GM21381 (cell line): ENCODE measurements around the gene ACAA2.

Source experiments
- ATAC-seq: cut with Tn5 transposase; IDR thresholded peaks from one replicate; pipeline ENCODE4 v1.9.1; 2021; ENCODE audit warnings: mild to moderate bottlenecking, moderate library complexity; ENCODE audit not compliant: unreplicated experiment

The ACAA2 gene

GRCh38 chr18:49768051-49768391 is 45.3 kb downstream of the ACAA2 start:
- no peak for ATAC-seq

DNA sequence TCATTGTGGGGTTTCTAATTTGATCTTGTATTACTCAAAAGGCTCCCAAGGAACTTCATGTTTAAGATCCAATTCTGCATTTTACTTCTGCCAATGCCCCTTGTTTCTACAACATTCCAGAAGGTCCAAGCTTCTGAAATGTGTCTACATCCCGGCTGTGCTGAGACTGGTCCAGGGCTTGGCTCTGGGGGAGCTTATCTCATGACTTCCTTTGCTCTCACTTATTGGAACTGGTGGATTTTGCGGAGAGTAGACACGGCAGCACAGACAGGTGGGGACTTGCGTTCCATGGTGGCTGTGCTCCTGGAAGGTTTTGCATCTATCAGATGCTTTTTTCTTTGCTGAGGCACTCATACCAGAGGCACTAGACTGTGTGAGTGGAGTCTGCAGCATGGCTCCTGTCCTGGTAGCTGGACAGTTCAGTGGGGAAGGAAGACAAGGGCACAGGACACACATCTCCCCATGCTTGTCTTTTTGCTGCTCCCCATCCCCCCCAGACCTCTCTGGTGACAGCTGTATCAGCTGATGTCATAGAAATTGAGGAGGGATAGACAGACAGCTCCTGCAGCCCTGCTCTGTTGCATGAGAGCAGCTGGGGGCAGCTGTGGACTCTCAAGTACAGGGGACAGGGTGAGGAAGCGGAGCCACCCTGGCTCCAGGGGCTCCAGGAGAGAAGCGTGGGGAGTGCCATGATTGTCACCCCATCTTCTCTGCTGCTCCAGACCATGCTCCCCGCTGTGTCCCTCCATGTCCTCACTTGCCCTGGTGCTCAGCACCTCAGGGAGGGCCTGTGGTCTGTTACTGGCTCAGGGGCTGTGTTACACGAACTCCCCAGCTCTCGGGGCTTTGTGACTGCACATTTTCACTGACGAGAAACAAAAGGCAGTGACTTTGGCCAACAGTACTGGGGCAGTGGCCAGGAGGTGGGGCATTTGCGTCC is 46.0 kb downstream of the ACAA2 start:
- ATAC-seq: no peak

DNA sequence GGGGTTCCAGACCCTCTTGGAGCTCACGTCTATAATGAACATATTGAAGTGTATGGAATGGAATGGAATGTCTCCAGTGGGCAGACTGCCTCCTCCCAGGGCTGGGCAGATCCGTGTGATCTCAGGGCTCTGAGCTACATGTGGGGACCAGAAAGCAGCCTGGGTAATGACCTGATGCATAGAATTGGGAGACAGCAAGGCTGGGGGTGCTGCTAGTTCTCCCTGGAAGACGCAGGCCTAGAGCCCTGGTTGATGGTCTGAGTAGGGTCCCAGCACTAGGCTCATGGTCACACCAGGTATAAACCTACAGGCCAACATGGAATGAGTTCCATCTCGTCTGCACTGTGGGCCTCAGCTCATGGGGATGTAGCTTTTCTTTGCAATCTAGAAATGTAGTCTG is 46.7 kb downstream of the ACAA2 start:
- no peak for ATAC-seq

DNA sequence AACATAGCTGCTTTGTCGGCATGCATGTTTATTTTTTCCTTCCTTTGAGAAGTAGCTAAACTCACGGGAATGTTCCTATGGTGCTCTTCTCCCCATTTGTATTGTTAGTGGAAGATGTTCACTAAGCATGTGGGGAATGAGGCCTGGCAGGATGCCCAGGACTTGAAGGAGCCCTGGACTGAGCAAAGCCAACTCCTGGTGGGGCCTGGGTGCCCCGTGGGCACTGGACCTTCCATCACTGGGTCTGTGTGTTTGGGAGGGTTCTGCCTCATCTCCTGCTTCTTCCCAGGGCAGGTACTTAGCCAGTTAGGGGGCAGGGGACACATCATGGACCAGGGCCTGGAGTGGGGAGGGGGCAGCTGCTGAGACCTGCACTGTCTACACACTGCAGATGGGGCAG is 49.3 kb downstream of the ACAA2 start:
- no peak for ATAC-seq

- no peak for ATAC-seq
Observed at GRCh38 chr18:49763590-49763989, 49.7 kb downstream of the ACAA2 start.

DNA sequence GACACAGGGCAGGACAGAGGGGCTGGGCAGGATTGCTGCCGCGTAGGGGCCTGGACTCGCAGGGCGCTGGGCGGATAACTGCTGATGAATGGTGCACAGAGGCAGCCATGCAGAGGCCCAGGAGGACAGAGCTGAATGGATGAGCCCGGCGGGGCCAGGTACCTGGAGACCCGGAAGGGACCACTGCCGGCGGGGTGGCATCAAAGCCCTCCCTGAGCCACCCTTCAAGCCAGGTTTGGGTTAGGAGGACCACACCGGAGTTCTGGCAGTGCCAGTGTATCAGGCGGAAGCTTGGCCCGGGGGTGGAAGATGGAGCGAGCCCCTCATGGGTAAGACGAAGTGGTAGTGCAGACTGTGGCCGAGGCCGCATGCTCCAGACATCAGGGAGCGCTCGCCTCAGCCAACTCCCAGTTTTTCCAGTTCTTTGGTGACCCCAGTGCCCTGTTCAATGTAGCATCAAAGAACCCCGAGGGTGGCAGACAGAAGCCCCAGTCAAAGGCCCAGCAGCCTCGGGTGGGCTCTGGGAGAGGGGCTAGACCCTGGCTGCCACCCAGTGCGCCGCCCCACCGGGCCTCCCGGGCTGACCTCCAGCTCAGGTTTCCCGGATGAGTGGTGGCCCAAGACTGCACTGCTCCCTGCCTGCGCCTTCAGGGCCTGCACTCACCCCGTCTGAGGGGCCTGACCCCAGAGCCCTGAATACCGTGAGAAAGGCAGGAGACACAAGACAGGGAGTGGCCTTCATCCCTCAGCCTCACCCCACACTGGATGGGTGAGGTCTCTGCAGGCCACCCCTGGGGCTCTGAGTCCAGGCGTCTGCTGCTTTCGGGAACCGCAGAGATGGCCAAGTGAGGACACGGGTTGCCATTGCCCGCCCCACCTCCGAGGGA is 50.9 kb downstream of the ACAA2 start:
- no peak for ATAC-seq

DNA sequence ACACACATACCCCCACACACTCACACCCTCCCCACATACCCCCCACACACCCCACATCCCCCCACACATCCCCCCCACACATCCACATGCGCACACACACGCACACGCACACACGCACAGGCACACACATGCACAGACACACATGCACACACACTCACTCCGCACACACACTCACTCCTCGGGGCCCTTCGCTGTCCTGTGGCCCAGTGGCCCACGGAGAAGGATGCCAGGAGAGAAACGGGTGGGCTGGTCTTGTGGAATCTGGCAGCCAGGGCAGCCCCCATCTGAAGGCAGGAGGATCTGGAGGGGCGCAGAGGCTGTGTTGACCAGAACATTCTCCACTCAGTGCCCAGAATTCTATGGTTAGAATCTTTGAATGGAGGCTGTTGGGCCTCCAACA is 51.6 kb downstream of the ACAA2 start:
- ATAC-seq: no peak

DNA sequence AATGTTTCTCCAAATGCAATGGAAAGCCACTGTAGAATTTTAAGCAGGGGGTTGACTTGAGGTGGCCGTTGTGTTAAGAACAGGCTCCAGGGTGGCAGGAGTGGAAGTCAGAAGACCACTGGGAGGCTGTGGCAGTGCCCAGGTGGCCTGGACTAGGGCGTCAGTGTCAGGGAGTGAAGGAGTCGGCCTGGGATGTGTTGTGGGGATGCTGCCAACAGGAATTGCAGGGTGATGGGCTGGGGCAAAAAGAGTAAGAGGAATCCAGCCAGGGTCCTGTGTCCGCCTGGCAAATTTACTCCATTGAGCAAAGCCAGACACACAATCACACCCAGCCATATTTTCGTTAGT is 55.1 kb downstream of the ACAA2 start:
- no peak for ATAC-seq

DNA sequence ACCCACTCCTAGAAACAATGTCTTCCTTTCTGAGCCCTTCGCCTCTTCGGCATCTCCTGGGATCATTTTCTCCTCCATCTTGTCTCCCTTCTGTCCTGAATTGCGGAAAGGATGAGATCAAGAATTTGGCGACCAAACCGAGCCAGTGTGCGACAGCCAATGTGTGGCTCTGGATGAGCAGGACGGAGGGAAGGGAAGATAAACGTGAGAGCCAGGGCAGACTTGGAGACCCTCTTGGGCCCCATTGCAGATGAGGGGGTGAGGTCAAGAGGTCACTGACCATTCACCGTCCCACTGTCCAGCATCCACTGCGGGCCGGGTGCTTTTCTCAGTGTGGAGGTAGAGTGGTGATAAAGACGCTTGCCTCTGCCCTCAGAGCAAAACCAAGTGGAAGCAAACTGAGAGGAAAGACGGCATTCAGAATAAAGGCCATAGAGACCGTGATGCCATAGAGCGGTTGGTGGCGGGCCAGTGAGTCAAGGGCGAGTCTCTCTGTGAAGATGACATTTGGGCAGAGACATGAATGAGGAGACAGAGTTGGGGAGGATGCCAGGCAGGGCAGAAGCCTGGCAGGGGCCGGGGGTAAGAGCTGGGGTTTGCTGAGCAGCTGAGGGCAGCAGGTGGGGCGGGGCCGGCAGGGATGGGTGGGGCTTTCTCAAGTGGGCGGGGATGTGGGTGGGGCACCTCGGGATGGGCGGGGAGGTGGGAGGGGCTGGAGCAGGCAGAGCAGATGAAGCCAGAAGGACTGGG is 55.6 kb downstream of the ACAA2 start:
- ATAC-seq: no peak

DNA sequence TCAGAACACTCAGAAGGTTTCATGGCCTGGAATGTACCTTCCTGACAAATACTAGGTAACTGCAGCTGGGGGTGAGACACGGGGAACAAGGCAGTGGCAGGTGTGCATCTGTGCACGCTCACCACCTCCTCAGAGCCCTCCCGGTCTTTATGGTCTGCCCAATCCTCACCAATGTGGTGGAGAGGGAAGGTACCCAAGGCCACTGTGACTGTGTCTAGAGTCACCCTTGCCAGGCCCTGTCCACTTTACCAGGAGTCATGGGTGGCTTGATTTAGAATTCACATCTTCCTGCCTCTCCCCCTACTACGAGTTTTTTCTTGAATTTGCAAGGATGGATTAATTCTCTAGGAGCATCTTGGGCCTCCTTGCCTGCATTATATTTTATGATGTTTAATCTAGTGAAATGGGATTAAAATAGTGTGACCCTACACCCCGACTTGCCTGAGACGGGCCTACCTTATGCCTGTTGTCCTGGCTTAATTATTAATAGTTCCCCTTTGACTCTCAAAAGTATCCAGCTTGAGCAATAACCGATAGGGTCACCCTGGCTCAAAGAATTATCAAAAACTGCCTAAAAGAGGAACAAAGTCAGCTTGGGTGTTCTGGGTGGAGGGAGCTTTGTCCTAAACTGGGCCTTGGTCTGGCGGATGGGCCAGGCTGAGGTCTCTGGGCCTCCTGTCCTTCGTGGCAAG is 56.5 kb downstream of the ACAA2 start:
- no peak for ATAC-seq

- no peak for ATAC-seq
Observed at GRCh38 chr18:49756135-49756534, 57.2 kb downstream of the ACAA2 start.

GRCh38 chr18:49755489-49755888 is 57.8 kb downstream of the ACAA2 start:
- no peak for ATAC-seq

- ATAC-seq: no peak
Observed at GRCh38 chr18:49754866-49755265, 58.5 kb downstream of the ACAA2 start.

GRCh38 chr18:49753643-49754042 is 59.7 kb downstream of the ACAA2 start:
- no peak for ATAC-seq

- no peak for ATAC-seq
Observed at GRCh38 chr18:49752095-49752457, 61.3 kb downstream of the ACAA2 start.

DNA sequence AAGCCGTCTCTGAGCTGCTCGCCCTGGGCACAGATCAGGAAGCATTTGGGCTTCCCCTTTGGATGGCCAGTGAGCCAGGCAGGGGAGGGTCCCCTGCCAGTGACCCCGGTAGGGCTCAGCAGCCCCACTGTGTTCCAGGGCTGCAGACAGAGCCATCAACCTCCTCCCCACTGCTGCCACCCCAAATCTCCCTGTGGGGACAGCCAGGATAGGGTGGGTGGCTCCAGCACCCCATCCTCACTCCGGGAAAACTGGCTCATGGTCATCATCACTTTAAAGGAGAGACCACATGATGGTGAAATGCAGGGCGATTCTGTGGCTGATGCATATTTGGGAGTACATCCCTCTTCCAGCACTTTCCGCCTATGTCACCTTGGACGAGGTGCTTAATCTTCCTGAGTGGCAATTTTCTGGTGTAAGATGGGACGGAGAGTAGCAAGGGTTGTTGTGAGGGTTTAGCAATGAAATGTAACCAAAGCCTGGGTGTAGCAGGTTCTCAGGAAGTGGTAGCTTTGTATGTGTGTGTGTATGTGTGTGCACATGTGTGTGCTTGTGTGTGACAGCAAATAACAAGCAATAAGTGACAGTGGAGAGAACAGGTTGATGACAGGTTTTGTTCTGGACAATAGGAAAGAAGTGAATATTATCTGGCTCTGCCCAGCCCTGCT is 61.8 kb downstream of the ACAA2 start:
- no peak for ATAC-seq

GRCh38 chr18:49749563-49749962 is 63.8 kb downstream of the ACAA2 start:
- ATAC-seq: no peak

DNA sequence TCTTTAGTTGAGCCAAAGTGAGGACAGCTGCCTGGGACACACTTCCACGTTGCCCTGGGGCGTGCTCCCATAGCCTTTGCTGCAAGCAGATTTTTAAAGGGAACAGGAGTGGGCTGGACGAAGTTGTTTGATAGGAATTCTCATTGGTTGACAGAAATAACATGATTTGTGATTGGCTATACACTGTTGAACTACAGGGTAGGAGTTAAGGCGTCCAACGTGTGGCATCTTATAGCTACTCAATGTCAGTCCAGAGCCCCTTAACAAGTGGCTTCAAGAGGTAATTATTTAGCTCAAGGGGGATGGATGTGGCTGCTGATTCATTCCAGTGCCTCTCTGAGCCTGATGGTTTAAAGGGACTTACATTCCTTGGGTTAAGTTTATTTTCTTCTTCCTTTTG is 65.5 kb downstream of the ACAA2 start:
- ATAC-seq: no peak

GRCh38 chr18:49745045-49746014 is 68.0 kb downstream of the ACAA2 start:
- no peak for ATAC-seq
